HFF-Myc (cell line): Measurements from ENCODE around the gene RIN2.

Experiments
- DNase-seq: peaks from one replicate; pipeline ENCODE4 v3.0.0-alpha.2; 2011; ENCODE audit warnings: low read depth; ENCODE audit errors: extremely low read depth
- H3K4me3 ChIP-seq: replicated peaks from 2 replicates; pipeline ENCODE4 v1.5.1; 2011; ENCODE audit warnings: low read depth, mild to moderate bottlenecking, control low read depth, low read length
- TF ChIP-seq, protein P1 (sequence below): IDR thresholded peaks from 2 replicates; pipeline ENCODE4 v1.5.1; 2012; ENCODE audit warnings: mild to moderate bottlenecking, low read depth, low read length, control low read depth; ENCODE audit errors: missing control alignments

The RIN2 gene

GRCh38 chr20:19786311-19786710 lies 28.3 kb downstream of the RIN2 start:
- peak; percentile 79 for DNase-seq
- no peak overlapping the region for H3K4me3 ChIP-seq
- TF ChIP-seq, protein P1, sequence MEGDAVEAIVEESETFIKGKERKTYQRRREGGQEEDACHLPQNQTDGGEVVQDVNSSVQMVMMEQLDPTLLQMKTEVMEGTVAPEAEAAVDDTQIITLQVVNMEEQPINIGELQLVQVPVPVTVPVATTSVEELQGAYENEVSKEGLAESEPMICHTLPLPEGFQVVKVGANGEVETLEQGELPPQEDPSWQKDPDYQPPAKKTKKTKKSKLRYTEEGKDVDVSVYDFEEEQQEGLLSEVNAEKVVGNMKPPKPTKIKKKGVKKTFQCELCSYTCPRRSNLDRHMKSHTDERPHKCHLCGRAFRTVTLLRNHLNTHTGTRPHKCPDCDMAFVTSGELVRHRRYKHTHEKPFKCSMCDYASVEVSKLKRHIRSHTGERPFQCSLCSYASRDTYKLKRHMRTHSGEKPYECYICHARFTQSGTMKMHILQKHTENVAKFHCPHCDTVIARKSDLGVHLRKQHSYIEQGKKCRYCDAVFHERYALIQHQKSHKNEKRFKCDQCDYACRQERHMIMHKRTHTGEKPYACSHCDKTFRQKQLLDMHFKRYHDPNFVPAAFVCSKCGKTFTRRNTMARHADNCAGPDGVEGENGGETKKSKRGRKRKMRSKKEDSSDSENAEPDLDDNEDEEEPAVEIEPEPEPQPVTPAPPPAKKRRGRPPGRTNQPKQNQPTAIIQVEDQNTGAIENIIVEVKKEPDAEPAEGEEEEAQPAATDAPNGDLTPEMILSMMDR = no peak

GRCh38 chr20:19787366-19787765 lies 29.3 kb downstream of the RIN2 start:
- DNase-seq = no peak
- TF ChIP-seq, protein P1 = no peak
- H3K4me3 ChIP-seq = no peak overlapping the region

DNA sequence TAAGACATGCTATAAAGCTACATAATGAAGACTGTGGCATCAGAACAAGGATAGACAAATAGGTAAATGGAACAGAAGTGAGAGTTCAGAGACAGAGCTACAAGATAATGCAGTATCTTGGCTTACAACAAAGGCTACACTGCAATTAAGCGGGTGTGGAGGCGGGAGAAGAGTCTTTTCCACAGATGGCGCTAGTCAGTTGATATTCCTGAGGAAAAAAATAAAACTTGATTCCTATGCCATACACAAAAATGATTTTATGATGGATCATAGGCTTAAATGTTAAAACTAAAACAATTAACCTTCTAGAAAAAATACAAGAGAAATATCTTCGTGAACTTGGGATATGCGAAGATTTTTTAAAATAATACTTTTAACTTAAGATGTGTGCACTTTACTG lies 31.0 kb downstream of the RIN2 start:
- TF ChIP-seq, protein P1 = no peak
- no peak overlapping the region for H3K4me3 ChIP-seq
- no peak for DNase-seq

DNA sequence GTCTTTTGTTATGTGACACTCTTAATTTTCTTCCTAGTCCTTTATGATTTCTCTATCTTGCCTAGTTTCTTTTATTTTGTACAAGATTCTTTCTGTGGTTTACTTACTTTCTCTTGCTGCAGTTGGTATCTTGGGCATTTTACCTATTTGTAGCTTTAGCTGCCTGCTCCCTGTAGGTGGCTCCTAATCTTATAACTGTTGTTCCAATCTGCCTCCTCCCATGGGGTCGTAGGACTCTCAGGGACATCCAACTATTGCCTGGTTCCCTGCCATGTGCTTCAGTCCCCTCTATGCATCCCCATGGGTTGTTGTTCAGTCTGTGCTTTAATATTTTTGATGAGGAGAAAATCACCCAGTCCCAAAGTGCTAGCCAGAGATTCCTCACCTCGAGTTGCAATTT lies 31.4 kb downstream of the RIN2 start:
- TF ChIP-seq, protein P1 = no peak
- H3K4me3 ChIP-seq = no peak overlapping the region
- DNase-seq = no peak

- TF ChIP-seq, protein P1 = no peak
- DNase-seq = no peak
- H3K4me3 ChIP-seq = no peak overlapping the region
Measured at GRCh38 chr20:19791887-19792286, 33.8 kb downstream of the RIN2 start.

- TF ChIP-seq, protein P1 = no peak
- no peak for DNase-seq
- no peak overlapping the region for H3K4me3 ChIP-seq
Measured at GRCh38 chr20:19793716-19794115, 35.7 kb downstream of the RIN2 start.

DNA sequence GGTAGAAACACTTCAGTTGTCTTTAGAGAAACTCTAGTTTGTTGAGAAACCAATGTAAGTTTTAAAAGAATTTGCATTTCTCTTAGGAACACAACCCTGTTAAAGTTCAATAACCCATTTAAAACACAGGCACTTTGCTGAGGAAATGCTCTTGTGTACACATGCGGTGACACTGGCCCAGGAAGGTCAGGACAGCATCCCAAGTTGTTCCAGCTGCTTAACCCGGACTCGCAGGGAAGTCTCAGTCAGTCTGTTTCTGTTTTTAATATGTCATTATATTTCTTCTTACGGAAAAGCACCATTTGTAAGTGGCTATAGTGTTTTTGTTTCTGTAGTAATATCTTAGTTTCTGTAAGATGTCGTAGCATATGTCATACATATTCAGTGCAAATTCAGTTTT lies 36.9 kb downstream of the RIN2 start:
- no peak overlapping the region for H3K4me3 ChIP-seq
- DNase-seq = no peak
- TF ChIP-seq, protein P1 = no peak
